Glomerular visceral epithelial cell (primary cell): Measurements from ENCODE around the gene GADD45GIP1.
"Not testable (repeated sequence)": the region's sequence is repeated elsewhere in the genome, so short reads cannot be mapped to it uniquely, and the experiment has no call there.

Experiments used
- DNase-seq: peaks from one replicate; pipeline ENCODE4 v3.0.0-alpha.2; 2016; ENCODE audit errors: extremely low spot score

The GADD45GIP1 gene

DNA sequence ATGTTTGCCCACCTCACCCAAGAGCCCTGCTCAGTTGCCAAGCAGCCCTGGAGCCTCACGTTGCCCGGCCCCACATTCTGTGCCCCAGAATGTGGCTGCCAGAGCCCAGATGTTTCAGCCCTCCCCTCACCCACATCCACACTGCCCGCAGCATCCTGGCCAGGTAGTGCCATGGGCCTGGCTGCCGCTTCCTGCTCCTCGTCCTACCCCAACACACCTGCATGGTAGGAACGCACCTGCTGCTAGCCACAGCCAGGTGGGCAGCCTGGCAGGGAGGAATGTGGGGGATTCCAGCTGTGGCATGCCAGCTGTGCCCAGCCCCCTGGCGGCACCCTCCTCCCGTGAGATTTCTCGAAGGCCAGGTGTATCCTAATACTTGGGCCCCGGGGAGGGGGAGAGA is 30.8 kb upstream of the GADD45GIP1 start:
- no peak for DNase-seq

- DNase-seq, result no peak
Observed at GRCh38 chr19:12987190-12987589, 30.2 kb upstream of the GADD45GIP1 start.

DNA sequence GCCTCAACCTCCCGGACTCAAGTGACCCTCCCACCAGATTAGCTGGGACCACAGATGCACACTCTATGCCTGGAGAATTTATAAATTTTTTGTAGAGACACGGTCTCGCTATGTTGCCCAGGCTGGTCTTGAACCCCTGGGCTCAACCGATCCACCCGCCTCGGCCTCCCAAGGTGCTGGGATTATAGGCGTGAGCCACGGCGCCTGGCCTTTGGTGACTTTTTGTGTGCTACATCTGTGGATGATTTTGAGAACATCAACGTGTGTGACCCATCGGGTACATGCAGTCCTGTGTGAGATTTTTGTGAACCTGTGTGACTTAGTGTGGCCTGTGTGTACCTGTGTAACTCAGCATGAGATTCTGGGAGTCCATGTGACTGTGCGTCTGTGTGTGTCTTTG is 29.7 kb upstream of the GADD45GIP1 start:
- no peak for DNase-seq

- DNase-seq, result peak; percentile 33
Observed at GRCh38 chr19:12985049-12985776, 28.2 kb upstream of the GADD45GIP1 start.

DNA sequence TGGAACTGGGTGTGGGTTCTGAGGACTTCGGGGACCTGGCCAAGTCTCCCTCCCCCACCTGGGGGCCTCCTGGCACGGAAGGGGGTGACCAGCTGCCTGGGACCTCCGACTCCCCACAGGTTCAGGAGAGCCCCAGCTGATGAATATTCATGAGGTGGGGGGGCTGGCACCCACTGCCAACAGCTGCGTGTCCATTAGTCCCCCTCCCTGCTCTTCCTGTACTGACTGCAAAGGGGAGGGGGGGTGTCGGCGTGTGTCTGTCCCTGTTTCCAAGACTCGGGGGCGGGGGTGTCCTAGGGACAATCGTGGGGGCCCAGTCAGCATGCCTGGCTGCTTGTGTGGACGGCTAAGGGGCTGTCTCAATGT is 27.6 kb upstream of the GADD45GIP1 start:
- no peak for DNase-seq

DNA sequence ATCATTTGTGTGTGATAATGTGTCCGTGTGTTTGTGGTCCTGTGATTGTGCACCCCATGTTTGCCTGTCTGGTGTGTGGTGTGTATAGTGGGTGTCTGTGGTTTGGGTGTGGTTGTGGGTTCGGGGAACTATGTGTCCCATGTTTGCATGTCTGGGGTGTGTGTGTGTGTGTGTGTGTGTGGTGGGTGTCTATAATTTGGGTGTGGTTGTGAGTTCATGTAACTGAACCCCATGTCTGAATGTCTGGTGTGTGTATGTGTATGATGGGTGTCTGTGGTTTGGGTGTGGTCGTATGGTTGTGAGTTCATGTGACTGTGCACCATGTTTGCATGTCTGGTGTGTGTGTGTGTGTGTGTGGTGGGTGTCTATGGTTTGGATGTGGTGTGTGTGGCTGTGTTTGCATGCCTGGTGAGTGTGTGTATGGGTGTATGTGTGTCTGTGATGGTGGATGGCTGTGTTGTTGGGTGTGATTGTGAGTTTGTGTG is 27.2 kb upstream of the GADD45GIP1 start:
- no peak for DNase-seq

DNA sequence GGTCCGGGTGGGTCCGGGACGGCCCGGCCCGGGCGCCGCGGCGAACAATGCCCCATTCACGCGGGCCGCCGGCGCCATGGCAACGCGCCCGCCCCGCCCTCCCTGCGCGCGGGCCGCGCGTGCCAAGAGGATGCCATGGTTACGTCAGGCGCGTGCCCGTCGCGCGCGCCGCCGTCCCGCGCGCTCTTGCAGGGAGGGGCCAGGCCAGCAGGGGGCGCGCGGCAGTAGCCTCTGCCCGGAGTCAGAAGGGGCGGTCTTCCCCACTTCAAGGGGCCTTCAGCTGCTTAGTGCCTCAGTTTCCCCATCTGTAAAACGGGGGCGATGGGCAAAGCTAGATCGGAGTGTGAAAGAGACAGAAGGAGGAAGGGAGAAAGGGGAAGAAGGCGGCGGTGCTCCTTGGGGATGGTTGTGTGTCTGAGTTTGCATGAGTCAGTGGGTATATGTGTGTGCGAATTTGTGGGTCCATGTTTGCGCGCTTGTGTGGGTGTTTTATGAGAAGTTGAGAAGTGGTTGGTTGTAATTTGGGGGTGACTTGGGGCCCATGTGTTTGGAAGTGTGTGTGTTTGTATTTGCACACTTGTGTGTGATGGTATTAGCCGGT is 26.6 kb upstream of the GADD45GIP1 start:
- DNase-seq, result peak; percentile 84

DNA sequence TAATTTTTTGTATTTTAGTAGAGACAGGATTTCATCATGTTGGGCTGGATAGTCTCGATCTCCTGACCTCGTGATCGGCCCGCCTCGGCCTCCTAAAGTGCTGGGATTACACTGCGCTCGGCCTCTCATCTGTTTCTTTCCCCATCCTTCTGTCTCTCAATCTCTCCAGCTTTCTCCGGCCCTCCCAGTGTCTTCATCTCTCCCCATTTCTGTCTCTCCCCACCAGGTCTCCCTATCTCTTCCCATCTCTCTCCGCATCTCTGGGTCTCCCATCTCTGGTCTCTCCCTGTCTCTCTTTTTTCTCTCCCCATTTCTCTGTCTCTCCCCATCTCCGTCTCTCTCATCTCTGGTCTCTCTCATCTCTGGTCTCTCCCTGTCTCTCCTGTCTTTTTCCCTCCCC is 26.1 kb upstream of the GADD45GIP1 start:
- no peak for DNase-seq

GRCh38 chr19:12982648-12983047 is 25.6 kb upstream of the GADD45GIP1 start:
- DNase-seq, result no peak

DNA sequence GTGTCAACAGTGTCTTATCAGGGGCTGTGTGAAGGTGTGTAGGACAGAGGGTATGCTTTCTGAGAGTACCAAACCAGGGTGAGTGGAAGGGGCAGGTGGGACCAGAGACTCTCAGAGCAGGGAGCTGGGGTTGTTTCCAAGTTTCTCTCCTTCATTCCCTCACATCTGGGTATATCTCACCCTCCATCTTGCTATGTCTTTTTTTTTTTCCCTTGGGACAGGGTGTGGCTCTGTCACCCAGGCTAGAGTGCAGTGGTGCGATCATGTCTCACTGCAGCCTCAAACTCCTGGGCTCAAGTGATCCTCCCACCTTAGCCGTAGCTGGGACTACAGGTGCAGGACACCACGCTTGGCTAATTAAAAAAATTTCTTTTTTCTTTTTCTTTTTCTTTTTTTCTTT is 23.0 kb upstream of the GADD45GIP1 start:
- no peak for DNase-seq

- not testable (repeated sequence) for DNase-seq
Observed at GRCh38 chr19:12976109-12976508, 19.1 kb upstream of the GADD45GIP1 start.

DNA sequence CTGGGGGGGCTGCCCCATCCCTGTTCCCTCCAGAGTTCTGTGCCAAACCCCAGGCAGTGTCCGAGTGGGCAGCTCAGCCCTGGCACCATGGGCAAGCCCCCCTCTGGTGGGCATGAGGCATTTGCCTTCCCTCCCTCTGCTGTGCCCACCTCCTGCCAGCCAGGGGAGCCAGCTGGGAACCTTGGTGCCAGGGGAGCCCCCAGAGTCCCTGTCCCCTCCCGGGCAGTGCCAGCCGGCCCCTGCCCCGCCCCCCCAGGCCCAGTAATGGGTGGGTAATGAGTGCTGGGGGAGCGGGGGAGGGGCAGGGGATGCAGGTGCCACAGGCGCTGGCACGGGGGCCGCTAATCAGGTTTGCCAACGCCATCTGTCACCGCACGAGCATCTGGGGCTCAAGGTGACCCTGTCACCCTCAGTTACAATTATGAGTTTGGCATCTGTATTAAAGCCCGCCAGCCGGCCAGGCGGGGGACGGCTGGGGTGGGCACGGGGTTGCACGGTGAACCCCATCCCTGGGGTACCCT is 18.3 kb upstream of the GADD45GIP1 start:
- DNase-seq, result no peak

DNA sequence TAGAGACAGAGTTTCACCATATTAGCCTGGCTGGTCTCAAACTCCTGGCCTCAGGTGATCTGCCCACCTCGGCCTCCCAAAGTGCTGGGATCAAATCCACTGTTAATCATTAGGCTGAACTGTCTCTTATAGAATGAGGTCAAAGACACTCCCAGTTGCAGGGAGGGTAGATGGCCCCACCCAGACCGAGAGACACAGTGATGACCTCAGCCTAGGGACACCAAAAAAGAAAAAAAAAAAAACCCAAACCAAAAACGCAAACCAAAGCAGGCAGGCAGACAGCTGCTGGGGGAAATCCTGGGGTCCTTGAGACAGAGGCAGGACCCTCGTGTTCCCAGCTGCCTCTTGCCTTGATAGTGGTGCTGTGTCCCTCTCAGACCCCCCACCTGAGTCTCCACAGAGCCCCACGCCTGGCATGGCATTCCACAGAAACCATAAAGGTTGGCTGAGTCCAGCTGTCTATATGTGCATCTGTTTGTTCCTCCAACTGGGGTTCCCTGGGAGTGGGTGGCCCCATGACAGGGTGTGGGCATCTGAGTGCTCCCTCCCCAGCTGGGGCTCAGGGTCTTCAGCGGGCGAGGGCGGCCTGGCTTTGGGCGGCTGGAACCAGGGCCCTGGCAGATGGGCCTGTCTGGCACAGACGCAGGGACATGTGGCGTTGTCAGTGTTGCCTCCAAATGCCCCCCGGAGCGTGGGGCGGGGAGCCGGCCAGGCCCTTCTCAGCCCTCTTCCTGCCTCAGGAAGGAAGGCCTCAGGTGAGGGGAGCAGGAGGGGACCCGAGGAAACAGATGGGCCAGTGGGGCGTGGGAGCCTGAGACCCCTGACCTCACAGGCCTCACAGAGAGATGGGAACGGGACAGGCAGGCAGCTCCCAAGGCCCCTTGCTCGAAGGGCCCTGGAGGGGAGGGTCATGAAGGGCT is 17.5 kb upstream of the GADD45GIP1 start:
- DNase-seq, result peak; percentile 53

- DNase-seq, result no peak
Observed at GRCh38 chr19:12973236-12973635, 16.2 kb upstream of the GADD45GIP1 start.

- DNase-seq, result no peak
Observed at GRCh38 chr19:12970070-12970820, 13.2 kb upstream of the GADD45GIP1 start.

DNA sequence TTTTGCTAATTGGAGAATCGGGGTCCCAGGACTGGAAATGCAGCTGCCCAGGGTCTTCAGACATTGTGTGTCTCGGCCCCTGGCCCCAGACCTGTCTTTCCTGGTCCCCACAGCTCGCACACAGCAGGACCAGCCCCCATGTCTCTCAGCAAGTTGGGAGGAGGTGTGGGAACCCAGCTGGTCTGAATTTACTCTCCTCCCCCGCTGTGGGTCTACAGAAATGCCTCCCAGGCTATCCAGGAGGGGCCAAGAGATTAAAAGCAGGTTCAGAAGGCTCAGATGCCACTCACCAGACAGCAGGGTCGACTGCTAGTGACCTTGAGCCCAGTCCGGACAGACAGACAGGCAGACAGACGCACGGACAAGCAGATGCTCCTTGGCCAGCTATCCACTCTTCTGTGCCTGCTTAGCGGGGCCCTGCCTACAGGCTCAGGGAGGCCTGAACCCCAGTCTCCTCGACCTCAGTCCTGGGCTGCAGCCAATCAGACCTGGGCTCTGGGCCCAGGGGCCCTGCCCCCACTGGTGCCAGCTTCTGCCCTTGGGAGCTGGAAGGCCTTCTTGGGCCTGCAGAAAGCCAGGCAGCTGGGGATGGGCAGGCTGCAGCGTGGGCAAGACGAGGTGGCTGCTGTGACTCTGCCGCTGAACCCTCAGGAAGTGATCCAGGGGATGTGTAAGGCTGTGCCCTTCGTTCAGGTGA is 12.4 kb upstream of the GADD45GIP1 start, which contains the start of gene DAND5:
Gene DAND5 (plus strand): TSS at position 285 of the 697 bp plus-strand sequence. CDS start 85 bp downstream, at position 370.
- DNase-seq, result no peak

GRCh38 chr19:12967907-12968306 is 10.9 kb upstream of the GADD45GIP1 start:
- DNase-seq, result no peak

DNA sequence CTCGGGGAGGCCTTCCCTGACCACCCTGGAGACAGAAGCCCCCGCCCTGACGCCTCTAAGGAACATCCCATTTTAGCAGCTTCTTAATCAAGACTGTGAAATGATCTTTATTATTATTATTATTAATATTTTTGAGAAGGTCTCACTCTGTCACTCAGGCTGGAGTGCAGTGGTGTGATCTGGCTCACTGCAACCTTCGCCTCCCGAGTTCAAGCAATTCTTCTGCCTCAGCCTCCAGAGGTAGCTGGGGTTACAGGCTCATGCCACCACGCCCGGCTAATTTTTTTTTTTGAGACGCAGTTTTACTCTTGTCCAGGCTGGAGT is 8.8 kb upstream of the GADD45GIP1 start:
- no peak for DNase-seq

DNA sequence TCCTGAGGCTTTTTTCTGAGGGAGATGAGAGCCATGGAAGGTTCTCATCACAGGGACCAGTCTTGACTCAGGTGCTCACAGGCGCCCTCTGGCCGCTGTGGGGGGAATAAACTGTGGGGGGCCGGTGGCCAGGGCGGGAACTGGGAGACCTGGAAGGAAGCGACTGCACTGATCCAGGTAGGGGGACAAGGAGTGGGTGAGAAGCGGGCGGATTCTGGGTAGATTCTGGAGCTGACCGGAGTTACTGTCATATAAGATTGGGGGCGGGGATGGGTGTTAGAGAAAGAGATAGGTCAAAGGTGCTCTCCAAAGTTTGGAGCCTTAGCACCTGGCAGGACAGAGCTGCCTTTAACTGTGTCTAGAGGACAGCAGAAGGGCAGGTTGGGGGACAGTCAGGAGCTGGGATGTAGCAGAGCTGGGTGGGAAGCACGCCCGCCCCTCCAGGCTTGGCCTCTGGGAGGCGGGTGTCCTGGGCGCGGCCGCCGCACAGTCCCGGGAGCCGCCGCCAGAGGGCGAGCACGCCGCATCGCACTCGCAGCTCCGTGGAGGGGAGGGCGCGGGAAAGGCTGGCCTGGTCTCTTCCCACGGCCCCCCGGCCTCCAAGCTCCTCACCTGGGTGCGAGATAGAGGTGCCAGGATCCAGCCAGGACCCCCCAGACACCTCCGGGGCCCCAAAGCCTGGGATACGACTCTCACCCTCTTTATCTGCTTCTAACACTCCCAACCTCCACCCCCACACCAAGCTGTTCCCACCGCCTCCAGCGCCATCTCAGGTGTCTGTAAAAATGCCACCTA is 8.2 kb upstream of the GADD45GIP1 start:
- DNase-seq, result peak; percentile 85

- DNase-seq, result no peak
Observed at GRCh38 chr19:12959481-12959880, 2.5 kb upstream of the GADD45GIP1 start.
